G401 (cell line): ENCODE data around the gene KCNK5. TPM values are rescaled to one million over a fixed set of nuclear protein-coding genes. Genes with fewer than 3 reads are reported as not detected.

Source experiments
- DNase-seq: peaks from one replicate; pipeline ENCODE4 v3.0.0-alpha.2; 2015; ENCODE audit warnings: low spot score
- in situ Hi-C: cut with HindIII; loops from 2 replicates; pipeline ENCODE4 v1.10.0; 2016; ENCODE audit warnings: low sequenced_read_pairs, mixed read lengths
- total RNA-seq: library from RNA; depleted of rRNA; stranded (reverse); fragments of >200 nt; shearing (Covaris generic); gene quantifications from 2 replicates; pipeline ENCODE4 v1.2.3, GENCODE V29; 2014; rRNA removed

KCNK5 gene
- total RNA-seq, 1 experiment from 2014 or later: not detected

GRCh38 chr6:39157511-39157910 is 71.8 kb downstream of the KCNK5 start:
- DNase-seq: no peak
- in situ Hi-C loops: no loop called here

- DNase-seq: no peak
- in situ Hi-C loops: no loop called here
Observed at GRCh38 chr6:39156801-39157200, 72.5 kb downstream of the KCNK5 start.

GRCh38 chr6:39154705-39155104 is 74.6 kb downstream of the KCNK5 start:
- in situ Hi-C loops: no loop called here
- DNase-seq: no peak

GRCh38 chr6:39153766-39154397 is 75.4 kb downstream of the KCNK5 start:
- DNase-seq: no peak
- in situ Hi-C loops: no loop called here

- no peak for DNase-seq
- in situ Hi-C loops: no loop called here
Observed at GRCh38 chr6:39152262-39152661, 77.0 kb downstream of the KCNK5 start.

- in situ Hi-C loops: no loop called here
- DNase-seq: no peak
Observed at GRCh38 chr6:39151211-39151610, 78.1 kb downstream of the KCNK5 start.

- in situ Hi-C loops: no loop called here
- no peak for DNase-seq
Observed at GRCh38 chr6:39144481-39145173, 84.6 kb downstream of the KCNK5 start.

- DNase-seq: no peak
- in situ Hi-C loops: no loop called here
Observed at GRCh38 chr6:39143238-39143930, 85.9 kb downstream of the KCNK5 start.

GRCh38 chr6:39140556-39141167 is 88.6 kb downstream of the KCNK5 start:
- no peak for DNase-seq
- in situ Hi-C loops: no loop called here

Other genes starting within 250 kb of the KCNK5 start
- not detected in 2 replicates for gene GLP1R, start 180.7 kb downstream of the KCNK5 start, total RNA-seq
- gene SAYSD1, start 114.3 kb downstream of the KCNK5 start, total RNA-seq: 6.8 and 24.1 TPM in 2 replicates
- gene KCNK17, start 84.9 kb upstream of the KCNK5 start, total RNA-seq: not detected in 2 replicates
- not detected in 2 replicates for gene KCNK16, start 93.2 kb upstream of the KCNK5 start, total RNA-seq